Measurements from ENCODE around the gene SLC13A1. TPM values are rescaled to one million over a fixed set of nuclear protein-coding genes. Genes with fewer than 3 reads are reported as not detected.

Gene SLC13A1
- total RNA-seq, 6 donors from 2014 or later = not detected

GRCh38 chr7:123135960-123136359 lies 63.8 kb downstream of the SLC13A1 start:
- H3K36me3 ChIP-seq = no peaks in the 10 kb centered on the region
- H3K27me3 ChIP-seq = no peaks in the 10 kb centered on the region
- TF ChIP-seq EP300 (IDR thresholded peaks at IDR 0.05) (no peak), POLR2A (IDR thresholded peaks at IDR 0.05) (no peak)
- no peak overlapping the region for H3K4me3 ChIP-seq
- H3K4me1 ChIP-seq = no peaks in the 10 kb centered on the region
- ATAC-seq (ENCODE audit: low FRiP score in 2 of 2) (no peak), DNase-seq (no peak)
- 78 to 79% methylated on average over 1 of the region's 1 CpG for WGBS, 2 donors
- no peaks in the 10 kb centered on the region for H3K9me3 ChIP-seq
- H3K27ac ChIP-seq = no peak overlapping the region

GRCh38 chr7:123133924-123134323 lies 65.8 kb downstream of the SLC13A1 start:
- no peaks in the 10 kb centered on the region for H3K36me3 ChIP-seq
- H3K9me3 ChIP-seq = no peaks in the 10 kb centered on the region
- H3K27ac ChIP-seq = no peak overlapping the region
- no peak overlapping the region for H3K4me3 ChIP-seq
- DNase-seq (no peak), ATAC-seq (ENCODE audit: low FRiP score in 2 of 2) (no peak)
- TF ChIP-seq EP300 (IDR thresholded peaks at IDR 0.05) = no peak
- no peak for TF ChIP-seq POLR2A (IDR thresholded peaks at IDR 0.05)
- no peak for TF ChIP-seq POLR2AphosphoS5 (IDR thresholded peaks at IDR 0.05)
- no peak for TF ChIP-seq CTCF (IDR thresholded peaks at IDR 0.05)
- H3K27me3 ChIP-seq = no peaks in the 10 kb centered on the region
- WGBS, 2 donors = 85 to 92% methylated on average over 5 of the region's 5 CpGs
- no peaks in the 10 kb centered on the region for H3K4me1 ChIP-seq

GRCh38 chr7:123131961-123132360 lies 67.8 kb downstream of the SLC13A1 start:
- ATAC-seq (ENCODE audit: low FRiP score in 2 of 2) = no peak
- Histone ChIP-seq H3K36me3 (no peaks in the 10 kb centered on the region), H3K4me1 (no peaks in the 10 kb centered on the region), H3K27ac (no peak overlapping the region), H3K27me3 (no peaks in the 10 kb centered on the region), H3K9me3 (no peaks in the 10 kb centered on the region), H3K4me3 (no peak overlapping the region)
- 69 to 93% methylated on average over 1 of the region's 1 CpG for WGBS, 2 donors
- DNase-seq = no peak
- TF ChIP-seq POLR2AphosphoS5 (IDR thresholded peaks at IDR 0.05) (no peak), CTCF (IDR thresholded peaks at IDR 0.05) (no peak), EP300 (IDR thresholded peaks at IDR 0.05) (no peak), POLR2A (IDR thresholded peaks at IDR 0.05) (no peak)

- no peak overlapping the region for H3K4me3 ChIP-seq
- H3K27me3 ChIP-seq = no peaks in the 10 kb centered on the region
- WGBS, 2 donors = 37 to 70% methylated on average over 2 of the region's 2 CpGs
- ATAC-seq (ENCODE audit: low FRiP score in 2 of 2) (no peak), DNase-seq (no peak)
- H3K4me1 ChIP-seq = no peaks in the 10 kb centered on the region
- H3K36me3 ChIP-seq = no peaks in the 10 kb centered on the region
- H3K27ac ChIP-seq = no peak overlapping the region
- no peaks in the 10 kb centered on the region for H3K9me3 ChIP-seq
- TF ChIP-seq POLR2A (IDR thresholded peaks at IDR 0.05) = no peak
- TF ChIP-seq CTCF (IDR thresholded peaks at IDR 0.05) = no peak
- TF ChIP-seq POLR2AphosphoS5 (IDR thresholded peaks at IDR 0.05) = no peak
- no peak for TF ChIP-seq EP300 (IDR thresholded peaks at IDR 0.05)
Measured at GRCh38 chr7:123131556-123131955, 68.2 kb downstream of the SLC13A1 start.

GRCh38 chr7:123131140-123131539 lies 68.6 kb downstream of the SLC13A1 start:
- no peak for ATAC-seq (ENCODE audit: low FRiP score in 2 of 2)
- no peak for TF ChIP-seq EP300 (IDR thresholded peaks at IDR 0.05)
- no peak for TF ChIP-seq CTCF (IDR thresholded peaks at IDR 0.05)
- no peak for TF ChIP-seq POLR2A (IDR thresholded peaks at IDR 0.05)
- no peak for TF ChIP-seq POLR2AphosphoS5 (IDR thresholded peaks at IDR 0.05)
- Histone ChIP-seq H3K4me1 (no peaks in the 10 kb centered on the region), H3K27me3 (no peaks in the 10 kb centered on the region), H3K36me3 (no peaks in the 10 kb centered on the region), H3K27ac (no peak overlapping the region), H3K4me3 (no peak overlapping the region), H3K9me3 (no peaks in the 10 kb centered on the region)
- 86 to 96% methylated on average over 1 of the region's 1 CpG for WGBS, 2 donors
- no peak for DNase-seq
